Left lung (tissue), 10 donors: ENCODE results near the gene MEIS3. TPM values are rescaled to one million over a fixed set of nuclear protein-coding genes. Genes with fewer than 3 reads are reported as not detected.

Experiments used
- ATAC-seq: fragments of 200-7000 bp; cut with Tn5 transposase; one replicate; pipeline ENCODE4 v1.9.1; 2020; ENCODE audit warnings: moderate library complexity
- DNase-seq, 4 donors: peaks; one replicate each; pipeline ENCODE4 v3.0.0-alpha.2; 2013 to 2020
- H3K27ac ChIP-seq, 2 donors: fragments of 200-600 bp; sonication (generic) in 1 of 2; one replicate each; pipeline versions ENCODE4 v1.5.0 to v1.8.0; 2020 to 2021
- H3K27me3 ChIP-seq, 2 donors: fragments of 200-600 bp; sonication (generic) in 1 of 2; one replicate each; pipeline versions ENCODE4 v1.5.0 to v1.8.0; 2020 to 2021
- H3K36me3 ChIP-seq, 2 donors: fragments of 200-600 bp; sonication (generic) in 1 of 2; one replicate each; pipeline versions ENCODE4 v1.5.0 to v1.8.0; 2020 to 2021
- H3K4me1 ChIP-seq, 2 donors: fragments of 200-600 bp; one replicate each; pipeline ENCODE4 v1.8.0; 2021
- H3K4me3 ChIP-seq, 2 donors: fragments of 200-600 bp; sonication (generic) in 1 of 2; one replicate each; pipeline versions ENCODE4 v1.5.0 to v1.8.0; 2020 to 2021; ENCODE audit warnings: mild to moderate bottlenecking in 1 of 2
- H3K9me3 ChIP-seq, 2 donors: fragments of 200-600 bp; sonication (generic) in 1 of 2; one replicate each; pipeline versions ENCODE4 v1.5.0 to v1.8.0; 2020 to 2021
- CTCF ChIP-seq, 2 donors: fragments of 200-600 bp; sonication (generic) in 1 of 2; IDR thresholded peaks; one replicate each; pipeline versions ENCODE4 v1.5.0 to v1.8.0; 2021; ENCODE audit warnings: antibody characterized with exemption in 2 of 2
- intact Hi-C, 2 donors: fragments of 100-400 bp; cut with DNase I; formaldehyde crosslinking; loops; one replicate each; pipeline versions ENCODE4 v1.11.2 to v1.14.2; 2022
- polyA plus RNA-seq, 6 donors: library from polyadenylated mRNA; unstranded; fragments of 120-200 nt; gene quantifications; one replicate each; pipeline ENCODE4 v1.2.1, GENCODE V29; 2013; ENCODE audit not compliant: insufficient read length in 6 of 6
- total RNA-seq, 2 donors: library from RNA; stranded (reverse); fragmentation: NEBNext Ultra II Directional; extraction: Animal tissue kit (Norgen Biotek cat#: 25700); gene quantifications; one replicate each; pipeline ENCODE4 v1.2.1, GENCODE V29; 2021
- donor health status: DM: no; HTN: yes; CAD: no.
- donor health status: DM: no; HTN: no; CAD: no.

MEIS3 gene
- total and polyA plus RNA-seq, 8 donors, result 6.7 to 30.2 (median 23.8) TPM

- intact Hi-C loops, result no loop called here
- Histone ChIP-seq H3K9me3 (no peaks in the 10 kb centered on the region), H3K36me3 (no peaks in the 10 kb centered on the region), H3K4me3 (no peak overlapping the region), H3K4me1 (peaks cover 0 to 6% of the 10 kb centered on the region in 2 donors), H3K27ac (no peak overlapping the region), H3K27me3 (peaks cover 50 to 100% of the 10 kb centered on the region in 2 donors)
- no peak for TF ChIP-seq CTCF (IDR thresholded peaks at IDR 0.05)
- DNase-seq (no peak), ATAC-seq (no peak)
These were observed 2.6 kb upstream of the MEIS3 start for GRCh38 chr19:47421844-47422395.

GRCh38 chr19:47421244-47421786, 2.0 kb upstream of the MEIS3 start:
- Histone ChIP-seq H3K9me3 (no peaks in the 10 kb centered on the region), H3K4me3 (no peak overlapping the region), H3K36me3 (no peaks in the 10 kb centered on the region), H3K4me1 (peaks cover 0 to 6% of the 10 kb centered on the region in 2 donors), H3K27ac (no peak overlapping the region), H3K27me3 (peaks cover 51 to 100% of the 10 kb centered on the region in 2 donors)
- TF ChIP-seq CTCF (IDR thresholded peaks at IDR 0.05), result no peak
- no peak for DNase-seq
- no peak for ATAC-seq
- intact Hi-C loops, result no loop called here

GRCh38 chr19:47419789-47420188, 462 bp upstream of the MEIS3 start:
- intact Hi-C loops, result no loop called here
- ATAC-seq (no peak), DNase-seq (no peak)
- Histone ChIP-seq H3K4me3 (no peak overlapping the region), H3K4me1 (peaks cover 0 to 6% of the 10 kb centered on the region in 2 donors), H3K27me3 (peaks cover 57 to 100% of the 10 kb centered on the region in 2 donors), H3K9me3 (no peaks in the 10 kb centered on the region), H3K27ac (no peak overlapping the region), H3K36me3 (no peaks in the 10 kb centered on the region)
- TF ChIP-seq CTCF (IDR thresholded peaks at IDR 0.05), result no peak

GRCh38 chr19:47418692-47419029, 666 bp downstream of the MEIS3 start:
- ATAC-seq, result no peak
- Histone ChIP-seq H3K4me3 (peak overlapping the region in 1 of 2 donors; percentile 23), H3K4me1 (peaks cover 0 to 6% of the 10 kb centered on the region in 2 donors), H3K36me3 (no peaks in the 10 kb centered on the region), H3K27me3 (peaks cover 53 to 100% of the 10 kb centered on the region in 2 donors), H3K27ac (no peak overlapping the region), H3K9me3 (no peaks in the 10 kb centered on the region)
- TF ChIP-seq CTCF (IDR thresholded peaks at IDR 0.05), result no peak
- intact Hi-C loops, result no loop called here
- DNase-seq, result no peak

GRCh38 chr19:47417746-47418691, 1.3 kb downstream of the MEIS3 start:
- Histone ChIP-seq H3K9me3 (no peaks in the 10 kb centered on the region), H3K27me3 (peaks cover 46 to 100% of the 10 kb centered on the region in 2 donors), H3K4me3 (no peak overlapping the region), H3K27ac (no peak overlapping the region), H3K4me1 (peaks cover 0 to 6% of the 10 kb centered on the region in 2 donors), H3K36me3 (no peaks in the 10 kb centered on the region)
- intact Hi-C loops, result no loop called here
- ATAC-seq (no peak), DNase-seq (no peak)
- TF ChIP-seq CTCF (IDR thresholded peaks at IDR 0.05), result no peak
